GM06990 (cell line): ENCODE data around the gene OR14I1.
"Not testable (repeated sequence)": the region's sequence is repeated elsewhere in the genome, so short reads cannot be mapped to it uniquely, and the experiment has no call there.

Experiments used
- DNase-seq: peaks from one replicate; pipeline ENCODE4 v3.0.0-alpha.2; 2011; ENCODE audit not compliant: insufficient read length; ENCODE audit errors: extremely low read depth
- H3K27me3 ChIP-seq: replicated peaks from 2 replicates; pipeline ENCODE4 v1.6.0; 2011; ENCODE audit warnings: low read length; ENCODE audit not compliant: control insufficient read depth, insufficient read depth
- H3K36me3 ChIP-seq: 2 replicates; pipeline ENCODE4 v1.5.1; 2011; ENCODE audit warnings: low read length; ENCODE audit not compliant: control insufficient read depth, insufficient read depth
- H3K4me3 ChIP-seq: replicated peaks from 2 replicates; pipeline ENCODE4 v1.5.1; 2011; ENCODE audit warnings: low read depth, mild to moderate bottlenecking, control low read depth, low read length
- TF ChIP-seq, protein P1 (sequence below): IDR thresholded peaks from 2 replicates; pipeline ENCODE4 v1.5.1; 2011; ENCODE audit warnings: low read length, control low read depth, mild to moderate bottlenecking, inconsistent platforms; ENCODE audit not compliant: insufficient read depth, poor library complexity, severe bottlenecking

The OR14I1 gene

DNA sequence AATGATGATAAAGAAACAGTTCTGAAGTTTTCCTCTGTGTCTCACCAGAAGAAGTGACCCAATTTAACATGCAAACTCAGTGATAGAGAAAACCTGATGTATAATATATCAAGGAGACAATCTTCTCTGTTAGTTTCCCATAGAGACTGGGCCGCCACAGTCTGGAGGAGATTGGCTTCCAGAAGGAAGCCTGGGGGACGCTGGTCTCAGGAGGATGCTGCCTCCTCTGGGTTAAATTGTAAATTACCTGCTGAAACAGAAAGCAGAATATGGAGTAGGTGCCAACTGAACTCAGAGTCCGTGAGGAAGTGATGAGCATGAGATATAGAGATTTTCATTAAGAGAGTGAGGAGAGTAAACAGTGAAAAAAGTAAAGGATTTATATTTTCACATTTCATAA lies 15.8 kb downstream of the OR14I1 start:
- TF ChIP-seq, protein P1, sequence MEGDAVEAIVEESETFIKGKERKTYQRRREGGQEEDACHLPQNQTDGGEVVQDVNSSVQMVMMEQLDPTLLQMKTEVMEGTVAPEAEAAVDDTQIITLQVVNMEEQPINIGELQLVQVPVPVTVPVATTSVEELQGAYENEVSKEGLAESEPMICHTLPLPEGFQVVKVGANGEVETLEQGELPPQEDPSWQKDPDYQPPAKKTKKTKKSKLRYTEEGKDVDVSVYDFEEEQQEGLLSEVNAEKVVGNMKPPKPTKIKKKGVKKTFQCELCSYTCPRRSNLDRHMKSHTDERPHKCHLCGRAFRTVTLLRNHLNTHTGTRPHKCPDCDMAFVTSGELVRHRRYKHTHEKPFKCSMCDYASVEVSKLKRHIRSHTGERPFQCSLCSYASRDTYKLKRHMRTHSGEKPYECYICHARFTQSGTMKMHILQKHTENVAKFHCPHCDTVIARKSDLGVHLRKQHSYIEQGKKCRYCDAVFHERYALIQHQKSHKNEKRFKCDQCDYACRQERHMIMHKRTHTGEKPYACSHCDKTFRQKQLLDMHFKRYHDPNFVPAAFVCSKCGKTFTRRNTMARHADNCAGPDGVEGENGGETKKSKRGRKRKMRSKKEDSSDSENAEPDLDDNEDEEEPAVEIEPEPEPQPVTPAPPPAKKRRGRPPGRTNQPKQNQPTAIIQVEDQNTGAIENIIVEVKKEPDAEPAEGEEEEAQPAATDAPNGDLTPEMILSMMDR = peak; percentile 72
- Histone ChIP-seq H3K4me3 (no peak overlapping the region), H3K36me3 (no peaks in the 10 kb centered on the region), H3K27me3 (no peaks in the 10 kb centered on the region)
- DNase-seq = peak; percentile 32

DNA sequence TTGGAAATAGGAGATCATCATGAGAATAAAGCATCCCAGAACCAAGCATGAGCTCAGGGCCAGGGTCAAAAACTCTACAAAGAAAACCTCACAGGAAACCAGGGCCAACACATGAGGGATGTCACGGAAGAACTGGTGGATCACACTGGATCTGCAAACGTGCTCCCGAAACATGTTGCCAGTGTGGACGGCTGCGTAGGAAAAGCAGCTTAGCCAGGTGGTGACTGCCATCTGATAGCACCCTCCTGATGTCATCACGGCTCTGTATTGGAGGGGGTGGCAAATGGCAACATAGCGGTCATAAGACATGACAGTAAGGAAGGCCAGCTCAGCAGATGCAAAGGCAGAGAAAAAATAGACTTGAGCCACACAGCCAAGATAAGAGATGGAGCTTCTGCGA lies 20.9 kb downstream of the OR14I1 start:
- no peak overlapping the region for H3K4me3 ChIP-seq

DNA sequence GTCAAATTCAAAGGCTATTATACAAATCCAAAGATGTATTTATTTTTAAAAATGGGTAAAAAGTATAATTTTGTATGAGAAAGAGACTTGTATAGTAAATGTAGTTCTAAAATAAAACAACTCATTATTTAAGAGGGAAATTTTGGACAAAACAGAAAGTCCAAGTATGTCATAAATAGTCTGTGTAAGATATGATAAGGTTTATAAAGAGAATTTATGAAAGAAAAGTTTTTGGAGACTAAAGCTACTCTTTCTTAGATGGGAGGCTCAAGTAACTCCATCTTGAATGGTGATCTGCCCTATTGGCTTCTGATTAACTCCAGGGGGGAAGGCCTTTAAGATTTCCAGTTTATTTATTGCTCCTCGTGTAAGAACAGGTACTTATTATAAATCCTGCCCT lies 32.6 kb downstream of the OR14I1 start:
- DNase-seq = no peak
- Histone ChIP-seq H3K4me3 (no peak overlapping the region), H3K27me3 (no peaks in the 10 kb centered on the region), H3K36me3 (no peaks in the 10 kb centered on the region)
- TF ChIP-seq, protein P1 = no peak

More for the DNA sequence above, 20.9 kb downstream of the OR14I1 start:
- Histone ChIP-seq H3K27me3 (no peaks in the 10 kb centered on the region), H3K36me3 (no peaks in the 10 kb centered on the region)
- TF ChIP-seq, protein P1 = no peak
- DNase-seq = no peak

DNA sequence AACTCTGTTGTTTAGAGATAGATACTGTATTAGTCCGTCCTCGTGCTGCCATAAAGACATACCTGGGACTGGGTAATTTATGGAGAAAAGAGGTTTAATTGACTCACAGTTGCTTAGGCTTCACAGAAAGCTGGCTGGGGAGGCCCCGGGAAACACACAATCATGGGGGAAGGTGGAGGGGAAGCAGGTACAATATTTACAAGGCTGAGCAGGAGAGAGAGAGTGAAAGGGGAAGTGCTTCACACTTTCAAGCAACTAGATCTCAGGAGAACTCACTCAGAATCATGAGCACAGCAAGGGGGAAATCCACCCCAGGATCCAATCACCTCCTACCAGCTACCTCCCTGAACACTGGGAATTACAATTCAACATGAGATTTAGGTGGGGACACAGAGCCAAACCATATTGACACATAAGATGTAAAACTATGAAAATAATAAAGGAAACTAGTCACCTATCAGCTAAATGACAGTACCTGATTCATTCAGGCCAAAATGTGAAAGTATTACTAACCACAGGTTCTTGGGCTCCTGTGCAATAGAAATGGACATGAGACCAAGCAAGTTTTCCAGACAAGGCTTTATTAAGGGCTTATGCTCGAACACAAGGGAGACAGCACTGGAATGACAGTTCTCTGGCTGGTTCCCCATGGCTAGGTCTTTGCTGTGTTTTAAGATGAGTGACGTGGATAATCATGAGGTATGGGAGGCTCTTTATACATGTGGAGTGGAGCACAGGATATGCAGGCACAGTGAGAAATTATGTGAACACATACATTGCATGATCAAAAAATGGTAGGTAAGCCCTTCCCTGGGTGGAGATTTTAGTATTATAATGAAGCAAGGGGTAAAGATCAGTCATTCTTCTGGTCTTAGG lies 38.9 kb downstream of the OR14I1 start:
- H3K36me3 ChIP-seq, H3K27me3 ChIP-seq, H3K4me3 ChIP-seq, DNase-seq: not testable (repeated sequence)

GRCh38 chr1:248656797-248657196 lies 45.8 kb downstream of the OR14I1 start:
- not testable (repeated sequence) for H3K4me3 ChIP-seq, H3K36me3 ChIP-seq, DNase-seq, H3K27me3 ChIP-seq

DNA sequence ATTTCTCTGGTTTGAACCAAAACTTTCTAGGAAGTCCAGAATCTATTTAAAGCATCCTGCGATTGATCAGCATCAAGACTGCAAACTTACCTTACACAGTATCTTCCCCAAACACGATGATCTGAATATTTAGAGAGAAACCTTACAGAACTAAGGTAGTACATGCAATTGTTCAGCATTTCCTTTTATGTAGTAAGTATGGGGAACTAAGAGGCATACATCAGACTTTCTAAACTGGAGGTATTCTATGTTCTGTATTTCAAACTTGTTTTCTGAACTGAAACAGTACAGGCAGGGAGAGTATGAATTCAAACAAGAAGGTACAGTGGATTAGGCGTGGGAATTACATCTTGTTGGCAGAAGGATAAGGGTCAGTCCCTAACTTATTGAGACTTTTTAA lies 47.2 kb downstream of the OR14I1 start, which contains the start of gene OR2T27:
Gene OR2T27 (minus strand): TSS at position 175 of the 400 bp plus-strand sequence. CDS start 4,644 bp downstream, outside the sequence.
- not testable (repeated sequence) for H3K4me3 ChIP-seq, H3K36me3 ChIP-seq, DNase-seq, H3K27me3 ChIP-seq
